Mononuclear cell (primary cell): ENCODE data around the gene CCDC57. TPM values are rescaled to one million over a fixed set of nuclear protein-coding genes. Genes with fewer than 3 reads are reported as not detected.

Experiments
- H3K27me3 ChIP-seq: 2 replicates; pipeline ENCODE4 v1.6.0; 2011; ENCODE audit warnings: low read length, control low read depth; ENCODE audit not compliant: insufficient read depth
- H3K4me1 ChIP-seq: 2 replicates; pipeline ENCODE4 v1.5.1; 2011; ENCODE audit warnings: mild to moderate bottlenecking, low read length, control low read depth; ENCODE audit not compliant: insufficient read depth
- H3K4me3 ChIP-seq: 2 replicates; pipeline ENCODE4 v1.5.1; 2011; ENCODE audit warnings: mild to moderate bottlenecking, low read length, moderate library complexity
- H3K9me3 ChIP-seq: 2 replicates; pipeline ENCODE4 v1.5.1; 2011; ENCODE audit warnings: low read depth, mild to moderate bottlenecking, control low read depth, low read length
- total RNA-seq: library from RNA; depleted of rRNA; stranded (reverse); fragments of >200 nt; gene quantifications from one replicate; pipeline ENCODE4 v1.2.3, GENCODE V29; 2012

CCDC57 gene
- total RNA-seq, 1 donor, result 36.6 TPM

GRCh38 chr17:82053556-82054263, 158.9 kb downstream of the CCDC57 start:
- Histone ChIP-seq H3K4me3 (no peak overlapping the region), H3K4me1 (peaks cover 21% of the 10 kb centered on the region), H3K27me3 (no peaks in the 10 kb centered on the region), H3K9me3 (no peaks in the 10 kb centered on the region)

- Histone ChIP-seq H3K4me3 (no peak overlapping the region), H3K4me1 (peaks cover 21% of the 10 kb centered on the region), H3K9me3 (no peaks in the 10 kb centered on the region), H3K27me3 (no peaks in the 10 kb centered on the region)
These were observed 159.5 kb downstream of the CCDC57 start for GRCh38 chr17:82053130-82053529.

- no peaks in the 10 kb centered on the region for H3K9me3 ChIP-seq
- peaks cover 21% of the 10 kb centered on the region for H3K4me1 ChIP-seq
- peak overlapping the region; percentile 56 for H3K4me3 ChIP-seq
- no peaks in the 10 kb centered on the region for H3K27me3 ChIP-seq
These were observed 160.0 kb downstream of the CCDC57 start for GRCh38 chr17:82052638-82053059.

- peak within 1 kb of the TSS; percentile 56 for H3K4me3 ChIP-seq
- H3K9me3 ChIP-seq, result no peaks in the 10 kb centered on the region
- peaks cover 21% of the 10 kb centered on the region for H3K4me1 ChIP-seq
- H3K27me3 ChIP-seq, result no peaks in the 10 kb centered on the region
These were observed 160.6 kb downstream of the CCDC57 start, which contains the start of the genes GPS1 and RFNG for GRCh38 chr17:82051776-82052637. GPS1 (plus strand) TSS chr17:82051898; CDS start chr17:82051932, 34 bp downstream. RFNG (minus strand) TSS chr17:82051811; CDS start chr17:82051766, 45 bp downstream.

Other genes starting within 250 kb of the CCDC57 start
- 10.3 TPM for gene ASPSCR1, start 235.2 kb downstream of the CCDC57 start, total RNA-seq
- gene CENPX, start 190.0 kb downstream of the CCDC57 start, total RNA-seq, result 18.6 TPM
- 5.5 TPM for gene LRRC45, start 189.5 kb downstream of the CCDC57 start, total RNA-seq
- gene RAC3, start 181.2 kb downstream of the CCDC57 start, total RNA-seq, result 0.63 TPM
- gene DCXR, start 175.1 kb downstream of the CCDC57 start, total RNA-seq, result 25.2 TPM
- 13.7 TPM for gene RFNG, start 161.0 kb downstream of the CCDC57 start, total RNA-seq
- gene GPS1, start 160.9 kb downstream of the CCDC57 start, total RNA-seq, result 47.4 TPM
- gene DUS1L, start 147.0 kb downstream of the CCDC57 start, total RNA-seq, result 73.6 TPM
- gene FASN, start 114.6 kb downstream of the CCDC57 start, total RNA-seq, result 21.8 TPM
- gene SLC16A3, start 16.2 kb upstream of the CCDC57 start, total RNA-seq, result 105 TPM
- 89.3 TPM for gene CSNK1D, start 60.9 kb upstream of the CCDC57 start, total RNA-seq
- gene CD7, start 104.8 kb upstream of the CCDC57 start, total RNA-seq, result 48.5 TPM
- gene SECTM1, start 120.9 kb upstream of the CCDC57 start, total RNA-seq, result 49.5 TPM
- not detected for gene TEX19, start 146.4 kb upstream of the CCDC57 start, total RNA-seq
- not detected for gene UTS2R, start 158.9 kb upstream of the CCDC57 start, total RNA-seq
- 16.0 TPM for gene HEXD, start 205.5 kb upstream of the CCDC57 start, total RNA-seq
- 11.9 TPM for gene OGFOD3, start 205.7 kb upstream of the CCDC57 start, total RNA-seq
- 32.4 TPM for gene CYBC1, start 237.9 kb upstream of the CCDC57 start, total RNA-seq
- gene NARF, start 245.9 kb upstream of the CCDC57 start, total RNA-seq, result 48.7 TPM